Activated B cell treated with CpG ODN at 0.5 μM for 24 hours (primary cell): ENCODE data around the gene GALNT8. TPM values are rescaled to one million over a fixed set of nuclear protein-coding genes. Genes with fewer than 3 reads are reported as not detected.

ENCODE experiments used
- ATAC-seq: fragments of 200-7000 bp; cut with Tn5 transposase; one replicate; pipeline ENCODE4 v1.10.0; 2021; ENCODE audit warnings: low read depth, mild to moderate bottlenecking, moderate library complexity
- CTCF ChIA-PET: fragments of 350-600 bp; sonication (Branson Sonifier 250); formaldehyde crosslinking; loops from one replicate; lab custom pipeline; 2021; ENCODE audit warnings: antibody characterized with exemption; lab: Charles Lee
- POLR2A ChIA-PET: fragments of 350-600 bp; sonication (Branson Sonifier 250); formaldehyde crosslinking; loops from one replicate; lab custom pipeline; 2021; ENCODE audit warnings: antibody characterized with exemption; lab: Charles Lee
- DNase-seq: peaks from one replicate; pipeline ENCODE4 v3.0.0; 2022
- H3K27ac Mint-ChIP-seq: one replicate; pipeline ENCODE4 v1.8.0; 2020; ENCODE audit warnings: mixed read lengths
- H3K27me3 Mint-ChIP-seq: one replicate; pipeline ENCODE4 v1.8.0; 2021; ENCODE audit warnings: mixed read lengths
- H3K36me3 Mint-ChIP-seq: one replicate; pipeline ENCODE4 v1.8.0; 2021; ENCODE audit warnings: low read depth, mixed read lengths
- H3K4me1 Mint-ChIP-seq: one replicate; pipeline ENCODE4 v1.8.0; 2021; ENCODE audit warnings: mixed read lengths
- H3K4me3 Mint-ChIP-seq: one replicate; pipeline ENCODE4 v1.8.0; 2020; ENCODE audit warnings: mild to moderate bottlenecking, mixed read lengths
- H3K9me3 Mint-ChIP-seq: one replicate; pipeline ENCODE4 v1.8.0; 2020; ENCODE audit warnings: mixed read lengths
- intact Hi-C: fragments of 100-400 bp; cut with micrococcal nuclease; formaldehyde crosslinking; loops from one replicate; pipeline ENCODE4 v1.15.1; 2024
- total RNA-seq: library from RNA; stranded (reverse); gene quantifications from 2 replicates; pipeline ENCODE4 v1.2.3, GENCODE V29; 2022
- TF ChIP-seq, protein P1 (sequence below): fragments of 200-600 bp; IDR thresholded peaks from one replicate; pipeline ENCODE4 v1.8.0; 2022; ENCODE audit warnings: antibody characterized with exemption, mild to moderate bottlenecking

Gene GALNT8
- total RNA-seq, 1 donor from 2014 or later, result 1.4 TPM

DNA sequence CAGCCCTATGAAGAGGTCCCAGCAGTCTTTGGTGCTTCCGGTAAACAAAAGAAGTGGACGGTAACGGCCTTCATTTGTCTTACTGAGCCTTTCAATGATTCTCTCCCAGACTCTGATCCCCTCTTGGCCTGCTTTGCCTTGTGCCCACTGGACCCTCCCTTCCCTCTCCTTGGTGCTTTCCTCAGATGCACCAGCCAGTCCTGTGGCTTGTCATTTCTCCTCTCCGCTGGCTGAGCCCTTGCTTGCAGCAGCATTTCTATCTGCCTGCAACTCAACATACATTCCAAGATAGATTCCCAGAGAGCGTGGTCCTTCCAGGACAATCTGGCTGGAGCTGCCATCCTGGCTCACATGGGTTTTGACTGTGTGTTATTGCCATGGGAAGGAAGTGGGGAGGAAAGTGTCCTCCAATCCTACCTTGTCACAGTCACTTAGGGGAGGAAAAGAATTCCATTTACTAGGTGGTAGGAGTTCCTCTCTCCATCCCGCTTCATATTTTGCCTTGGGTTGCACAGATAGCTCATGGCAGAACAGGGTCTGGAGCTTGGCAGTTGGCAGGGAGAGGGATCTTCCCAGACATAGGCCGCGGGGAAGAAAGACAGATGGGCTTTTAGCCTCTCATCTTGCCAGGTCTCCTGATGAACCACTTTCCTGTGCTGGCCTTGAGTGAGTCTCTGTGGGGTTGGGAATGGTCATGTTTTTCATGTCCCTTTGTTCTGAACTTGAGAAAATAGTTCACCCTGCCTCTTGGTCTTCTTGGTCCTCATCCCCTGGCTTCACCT, 96.7 kb downstream of the GALNT8 start:
- DNase-seq, result no peak
- H3K4me3 Mint-ChIP-seq, result no peak overlapping the region
- no peaks in the 10 kb centered on the region for H3K36me3 Mint-ChIP-seq
- ATAC-seq, result no peak
- H3K4me1 Mint-ChIP-seq, result peaks cover 49% of the 10 kb centered on the region
- peaks cover 10% of the 10 kb centered on the region for H3K27me3 Mint-ChIP-seq
- TF ChIP-seq, protein P1, sequence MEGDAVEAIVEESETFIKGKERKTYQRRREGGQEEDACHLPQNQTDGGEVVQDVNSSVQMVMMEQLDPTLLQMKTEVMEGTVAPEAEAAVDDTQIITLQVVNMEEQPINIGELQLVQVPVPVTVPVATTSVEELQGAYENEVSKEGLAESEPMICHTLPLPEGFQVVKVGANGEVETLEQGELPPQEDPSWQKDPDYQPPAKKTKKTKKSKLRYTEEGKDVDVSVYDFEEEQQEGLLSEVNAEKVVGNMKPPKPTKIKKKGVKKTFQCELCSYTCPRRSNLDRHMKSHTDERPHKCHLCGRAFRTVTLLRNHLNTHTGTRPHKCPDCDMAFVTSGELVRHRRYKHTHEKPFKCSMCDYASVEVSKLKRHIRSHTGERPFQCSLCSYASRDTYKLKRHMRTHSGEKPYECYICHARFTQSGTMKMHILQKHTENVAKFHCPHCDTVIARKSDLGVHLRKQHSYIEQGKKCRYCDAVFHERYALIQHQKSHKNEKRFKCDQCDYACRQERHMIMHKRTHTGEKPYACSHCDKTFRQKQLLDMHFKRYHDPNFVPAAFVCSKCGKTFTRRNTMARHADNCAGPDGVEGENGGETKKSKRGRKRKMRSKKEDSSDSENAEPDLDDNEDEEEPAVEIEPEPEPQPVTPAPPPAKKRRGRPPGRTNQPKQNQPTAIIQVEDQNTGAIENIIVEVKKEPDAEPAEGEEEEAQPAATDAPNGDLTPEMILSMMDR, result no peak
- POLR2A ChIA-PET, result interaction anchor here (0.9 kb wide), 1 partner anchor 38 kb away, joined by 5 read pairs; no protein-coding TSS in a partner anchor
- CTCF ChIA-PET, result interaction anchor here (0.6 to 1.6 kb wide), 5 partner anchors 22 to 95 kb away, joined by 3 to 13 read pairs (median 4); no protein-coding TSS in a partner anchor
- no peaks in the 10 kb centered on the region for H3K9me3 Mint-ChIP-seq
- intact Hi-C loops, result loop anchor here (1.0 to 10.0 kb wide), 2 partner anchors 38 to 942 kb away; partner anchors contain the start of gene PARP11
- no peak overlapping the region for H3K27ac Mint-ChIP-seq

DNA sequence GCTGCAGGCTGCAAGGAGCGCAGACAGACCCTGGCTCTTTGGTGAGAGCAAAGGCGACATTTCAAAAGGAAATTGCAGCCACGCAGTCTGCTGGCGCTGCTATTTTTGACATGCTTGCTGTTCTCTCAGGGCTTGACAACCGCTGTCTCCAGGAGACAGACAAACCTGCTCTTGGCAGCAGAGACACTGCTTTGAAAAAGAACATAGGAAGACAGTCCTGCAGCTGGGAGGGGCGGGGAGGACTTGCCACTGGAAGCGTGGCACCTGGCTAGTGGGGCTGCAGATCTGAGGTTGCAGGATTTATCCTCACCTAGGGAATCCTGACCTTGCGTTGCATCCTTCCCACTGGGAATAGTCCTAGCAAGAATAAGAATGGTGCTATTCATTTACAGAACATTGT, 97.7 kb downstream of the GALNT8 start:
- Mint-ChIP-seq H3K4me1 (peaks cover 55% of the 10 kb centered on the region), H3K4me3 (no peak overlapping the region), H3K27ac (no peak overlapping the region), H3K36me3 (no peaks in the 10 kb centered on the region), H3K9me3 (no peaks in the 10 kb centered on the region), H3K27me3 (peaks cover 10% of the 10 kb centered on the region)
- CTCF ChIA-PET, result interaction anchor here (1.0 to 4.8 kb wide), 2 partner anchors 32 to 40 kb away, joined by 3 to 17 read pairs; no protein-coding TSS in a partner anchor
- DNase-seq (no peak), ATAC-seq (no peak)
- TF ChIP-seq, protein P1, result no peak
- POLR2A ChIA-PET, result interaction anchor here (0.6 kb wide), 3 partner anchors 10 to 25 kb away, joined by 3 to 4 read pairs (median 4); no protein-coding TSS in a partner anchor
- intact Hi-C loops, result loop anchor here (10.0 kb wide), 1 partner anchor 943 kb away; the partner anchor contains the start of gene PARP11

DNA sequence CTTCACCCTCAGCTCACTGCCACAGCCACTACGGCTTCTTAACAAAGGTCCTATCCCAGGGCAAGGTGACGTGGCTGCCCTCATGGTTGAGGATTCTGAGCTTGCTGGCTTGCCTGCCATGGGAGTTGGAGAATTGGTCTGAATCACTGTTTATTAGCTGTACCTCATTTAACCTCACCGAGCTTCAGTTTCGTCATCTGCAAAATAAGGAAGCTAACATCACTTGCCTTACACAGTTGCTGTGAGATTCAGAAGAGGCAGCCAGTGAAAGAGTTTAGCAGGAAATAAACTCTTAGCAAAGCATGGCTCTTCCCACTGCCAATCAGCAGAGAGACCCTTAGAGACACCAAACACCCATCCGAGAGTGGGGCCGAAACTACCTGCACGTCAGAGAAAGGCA, 99.5 kb downstream of the GALNT8 start:
- Mint-ChIP-seq H3K27ac (peak overlapping the region; percentile 67), H3K36me3 (no peaks in the 10 kb centered on the region), H3K27me3 (peaks cover 5% of the 10 kb centered on the region), H3K9me3 (no peaks in the 10 kb centered on the region), H3K4me3 (peak overlapping the region; percentile 33), H3K4me1 (peaks cover 63% of the 10 kb centered on the region)
- ChIA-PET CTCF (interaction anchor here (0.6 to 4.8 kb wide), 6 partner anchors 9 to 510 kb away, joined by 3 to 17 read pairs (median 4); no protein-coding TSS in a partner anchor), POLR2A (interaction anchor here (1.2 to 1.5 kb wide), 2 partner anchors 10 kb away, joined by 5 to 14 read pairs; no protein-coding TSS in a partner anchor)
- DNase-seq, result no peak
- intact Hi-C loops, result loop anchor here (1.0 to 10.0 kb wide), 2 partner anchors 10 to 945 kb away; partner anchors contain the start of gene PARP11
- peak; percentile 84 for ATAC-seq
- TF ChIP-seq, protein P1, result no peak

DNA sequence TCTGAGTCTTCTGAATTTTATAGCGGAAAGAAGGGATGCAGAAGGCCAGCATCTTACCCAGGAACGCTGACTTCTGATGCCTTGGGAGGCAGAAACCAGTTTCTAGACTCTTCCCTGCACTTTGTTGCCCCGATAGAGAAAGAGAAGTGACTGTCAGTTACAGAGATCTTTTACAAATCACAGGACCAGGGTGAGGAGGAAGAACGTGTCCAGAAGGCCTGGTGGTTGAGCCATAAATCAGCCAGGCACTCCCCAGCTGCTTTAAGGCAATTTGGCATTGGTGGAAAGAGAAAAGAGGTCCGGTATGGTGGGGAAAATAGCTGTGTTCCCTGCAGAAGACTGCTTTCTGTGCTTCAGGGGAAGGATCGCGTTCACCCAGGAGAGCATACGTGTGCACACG, 100.8 kb downstream of the GALNT8 start:
- ATAC-seq (no peak), DNase-seq (no peak)
- Mint-ChIP-seq H3K27ac (peak overlapping the region; percentile 59), H3K36me3 (no peaks in the 10 kb centered on the region), H3K4me1 (peaks cover 77% of the 10 kb centered on the region), H3K9me3 (no peaks in the 10 kb centered on the region), H3K27me3 (no peaks in the 10 kb centered on the region), H3K4me3 (no peak overlapping the region)
- CTCF ChIA-PET, result interaction anchor here (4.8 kb wide), 1 partner anchor 37 kb away, joined by 17 read pairs; no protein-coding TSS in a partner anchor
- POLR2A ChIA-PET, result interaction anchor here (0.6 to 0.7 kb wide), 2 partner anchors 172 to 214 kb away, joined by 3 read pairs; partner anchors contain the start of genes AKAP3 and NDUFA9
- TF ChIP-seq, protein P1, result no peak
- intact Hi-C loops, result no loop called here

Other genes with a start within 250 kb of the GALNT8 start
- gene RAD51AP1, start 181.5 kb upstream of the GALNT8 start, total RNA-seq, result 5.6 and 5.9 TPM in 2 replicates
- 19.0 and 22.1 TPM in 2 replicates for gene DYRK4, start 158.2 kb upstream of the GALNT8 start, total RNA-seq
- gene AKAP3, start 71.3 kb upstream of the GALNT8 start, total RNA-seq, result 3.4 and 3.7 TPM in 2 replicates
- 108 and 125 TPM in 2 replicates for gene NDUFA9, start 71.3 kb upstream of the GALNT8 start, total RNA-seq
- 0.04 TPM in 1 of 2 replicates, not detected in the other for gene KCNA1, start 189.5 kb downstream of the GALNT8 start, total RNA-seq